HCT116 (cell line): ENCODE measurements around the gene EFCAB7. TPM values are rescaled to one million over a fixed set of nuclear protein-coding genes. Genes with fewer than 3 reads are reported as not detected.

Experiments
- ATAC-seq: fragments of 200-7000 bp; cut with Tn5 transposase; 2 replicates; pipeline ENCODE4 v1.9.1; 2020; ENCODE audit warnings: mild to moderate bottlenecking, moderate library complexity
- BruUV-seq: library from RNA; stranded (reverse); fragments of 400-500 nt; replicated peaks from 2 replicates; lab custom pipeline; 2021; lab: Mats Ljungman, UMichigan
- CTCF ChIA-PET: fragments of 300-600 bp; sonication (Branson Sonifier 250); formaldehyde crosslinking; loops from one replicate; lab custom pipeline; 2021; ENCODE audit warnings: antibody characterized with exemption; lab: Charles Lee
- POLR2A ChIA-PET: fragments of 300-600, 350-600 bp; sonication (Branson Sonifier 250); formaldehyde crosslinking; loops from one replicate; lab custom pipeline; 2021; ENCODE audit warnings: antibody characterized with exemption; lab: Charles Lee
- RAD21 ChIA-PET, 2 experiments: fragments of 300-600 bp; sonication (Branson Sonifier 250); formaldehyde crosslinking; loops; one replicate each; lab custom pipeline; 2023; ENCODE audit warnings: low total read pairs in 2 of 2; ENCODE audit not compliant: uncharacterized antibody in 2 of 2, unreplicated experiment in 2 of 2, low non-redundant PET in 1 of 2; lab: Charles Lee
- DNase-seq: peaks from one replicate; pipeline ENCODE4 v3.0.0-alpha.2; 2010; ENCODE audit warnings: low read depth, low spot score
- H2AFZ ChIP-seq: fragments of 200-600 bp; shearing (Covaris generic), sonication (generic); 2 replicates; pipeline ENCODE4 v1.6.1; 2017; ENCODE audit warnings: low read depth, mixed run types, mixed read lengths, antibody characterized with exemption, low read length; ENCODE audit not compliant: poor library complexity, severe bottlenecking
- H3K27ac ChIP-seq: 2 replicates; pipeline ENCODE4 v1.5.1; 2012; ENCODE audit warnings: low read depth, low read length
- H3K27me3 ChIP-seq: fragments of 200-600 bp; sonication (generic); 2 replicates; pipeline ENCODE4 v1.6.1; 2016; ENCODE audit warnings: mixed run types, low read length, mixed read lengths; ENCODE audit not compliant: insufficient read depth
- H3K36me3 ChIP-seq, 2 experiments: fragments of 200-500 bp in 1 of 2; fragments of 200-600 bp in 1 of 2; sonication (Bioruptor generic) in 1 of 2; sonication (generic) in 1 of 2; 2 replicates each; pipeline versions ENCODE4 v1.5.1 to v1.6.1; 2014 to 2016; ENCODE audit warnings: low read length in 2 of 2, inconsistent platforms in 1 of 2, mixed read lengths in 1 of 2, mixed run types in 1 of 2; ENCODE audit not compliant: insufficient read depth in 2 of 2, control insufficient read depth in 1 of 2
- H3K4me1 ChIP-seq, 2 experiments: fragments of 200-600 bp in 1 of 2; sonication (generic) in 1 of 2; 2 replicates each; pipeline versions ENCODE4 v1.5.1 to v1.6.1; 2012 to 2017; ENCODE audit warnings: low read length in 2 of 2, inconsistent platforms in 1 of 2, mild to moderate bottlenecking in 1 of 2, mixed read lengths in 1 of 2, mixed run types in 1 of 2, moderate library complexity in 1 of 2; ENCODE audit not compliant: insufficient read depth in 2 of 2, control insufficient read depth in 1 of 2
- H3K4me2 ChIP-seq: fragments of 200-600 bp; sonication (generic); 2 replicates; pipeline ENCODE4 v1.6.1; 2017; ENCODE audit warnings: mixed run types, low read length, mixed read lengths
- H3K4me3 ChIP-seq, 2 experiments: fragments of 200-600 bp in 1 of 2; sonication (generic) in 1 of 2; replicated peaks in 1 of 2; 2 replicates each; pipeline ENCODE4 v1.5.1; 2011 to 2016; ENCODE audit warnings: low read length in 2 of 2, control low read depth in 1 of 2, low read depth in 1 of 2, mild to moderate bottlenecking in 1 of 2, mixed read lengths in 1 of 2, mixed run types in 1 of 2
- H3K79me2 ChIP-seq: fragments of 200-600 bp; sonication (generic); 2 replicates; pipeline ENCODE4 v1.6.1; 2017; ENCODE audit warnings: mild to moderate bottlenecking, mixed run types, low read length, moderate library complexity, mixed read lengths; ENCODE audit not compliant: insufficient read depth
- H3K9ac ChIP-seq: fragments of 200-600 bp; sonication (generic); 2 replicates; pipeline ENCODE4 v1.6.1; 2016; ENCODE audit warnings: low read length, mixed read lengths
- H3K9me2 ChIP-seq: fragments of 200-600 bp; sonication (generic), shearing (Covaris generic); 2 replicates; pipeline ENCODE4 v1.6.1; 2017; ENCODE audit warnings: mixed run types, mild to moderate bottlenecking, moderate library complexity; ENCODE audit not compliant: insufficient read depth
- H3K9me3 ChIP-seq, 2 experiments: fragments of 200-500 bp in 1 of 2; fragments of 200-600 bp in 1 of 2; sonication (Bioruptor generic) in 1 of 2; sonication (generic) in 1 of 2; 2 replicates each; pipeline ENCODE4 v1.6.1; 2014 to 2017; ENCODE audit warnings: low read length in 2 of 2, mixed read lengths in 2 of 2, inconsistent platforms in 1 of 2, low read depth in 1 of 2, mild to moderate bottlenecking in 1 of 2, mixed run types in 1 of 2, moderate library complexity in 1 of 2; ENCODE audit not compliant: control insufficient read depth in 1 of 2, insufficient read depth in 1 of 2
- H4K20me1 ChIP-seq: fragments of 200-600 bp; sonication (generic), shearing (Covaris generic); 2 replicates; pipeline ENCODE4 v1.6.1; 2017; ENCODE audit warnings: mixed run types, mild to moderate bottlenecking, moderate library complexity; ENCODE audit not compliant: insufficient read depth
- CBX3 ChIP-seq: IDR thresholded peaks from 2 replicates; pipeline ENCODE4 v1.6.1; 2012; ENCODE audit warnings: low read depth
- CEBPB ChIP-seq: IDR thresholded peaks from 2 replicates; pipeline ENCODE4 v1.6.1; 2012; ENCODE audit warnings: low read depth
- ELF1 ChIP-seq: IDR thresholded peaks from 2 replicates; pipeline ENCODE4 v1.6.1; 2012; ENCODE audit warnings: low read depth, borderline replicate concordance
- EZH2 ChIP-seq: fragments of 200-600 bp; sonication (generic); IDR thresholded peaks from 2 replicates; pipeline ENCODE4 v1.6.1; 2017; ENCODE audit warnings: antibody characterized with exemption, mixed run types
- FOSL1 ChIP-seq: IDR thresholded peaks from 2 replicates; pipeline ENCODE4 v1.6.1; 2012; ENCODE audit warnings: low read depth
- JUND ChIP-seq: IDR thresholded peaks from 2 replicates; pipeline ENCODE4 v1.6.1; 2012
- MAX ChIP-seq: IDR thresholded peaks from 2 replicates; pipeline ENCODE4 v1.6.1; 2012
- POLR2AphosphoS5 ChIP-seq: IDR thresholded peaks from 2 replicates; pipeline ENCODE4 v1.6.1; 2011; ENCODE audit warnings: mild to moderate bottlenecking, low read depth, low read length, moderate library complexity
- RAD21 ChIP-seq: IDR thresholded peaks from 2 replicates; pipeline ENCODE4 v1.6.1; 2012; ENCODE audit warnings: low read depth, mild to moderate bottlenecking
- SRF ChIP-seq: IDR thresholded peaks from 2 replicates; pipeline ENCODE4 v1.6.1; 2012; ENCODE audit warnings: low read depth
- TCF7L2 ChIP-seq: IDR thresholded peaks from 2 replicates; pipeline ENCODE4 v1.7.0; 2011; ENCODE audit warnings: borderline replicate concordance, inconsistent platforms; ENCODE audit not compliant: insufficient read depth, insufficient read length; ENCODE audit errors: extremely low read depth
- YY1 ChIP-seq: IDR thresholded peaks from 2 replicates; pipeline ENCODE4 v1.6.1; 2011; ENCODE audit warnings: low read length, low read depth, moderate library complexity, mild to moderate bottlenecking; ENCODE audit not compliant: insufficient replicate concordance; ENCODE audit errors: extremely low read depth
- ZFX ChIP-seq: fragments of 450-650 bp; IDR thresholded peaks from 2 replicates; pipeline ENCODE4 v1.6.1; 2017
- ZNF274 ChIP-seq: fragments of 200-500 bp; sonication (Bioruptor generic); IDR thresholded peaks from 2 replicates; pipeline ENCODE4 v1.6.1; 2014; ENCODE audit warnings: mild to moderate bottlenecking, low read depth, low read length, inconsistent platforms
- intact Hi-C: fragments of 100-400 bp; cut with micrococcal nuclease; formaldehyde crosslinking; loops from 2 replicates; pipeline ENCODE4 v1.10.0; 2022
- total RNA-seq: library from RNA; stranded (reverse); gene quantifications from one replicate; pipeline ENCODE4 v1.2.1, GENCODE V29; 2021; ENCODE audit not compliant: unreplicated experiment
- TF ChIP-seq, protein P1 (sequence below), 3 experiments: fragments of 200-600 bp in 1 of 3; sonication (generic) in 1 of 3; IDR thresholded peaks in 2 of 3; conservative IDR thresholded peaks in 1 of 3; 2 replicates each; pipeline ENCODE4 v1.5.1; 2012 to 2017; ENCODE audit warnings: low read depth in 2 of 3, low read length in 2 of 3, antibody characterized with exemption in 1 of 3, borderline replicate concordance in 1 of 3, control low read depth in 1 of 3, mild to moderate bottlenecking in 1 of 3, mixed read lengths in 1 of 3, mixed run types in 1 of 3, moderate library complexity in 1 of 3; ENCODE audit not compliant: insufficient read depth in 1 of 3
- TF ChIP-seq, protein P2 (sequence below): IDR thresholded peaks from 2 replicates; pipeline ENCODE4 v1.6.1; 2012; ENCODE audit warnings: low read depth

The EFCAB7 gene
- total RNA-seq, 1 experiment from 2014 or later: 6.0 TPM

- POLR2A ChIA-PET: no interaction called here
- Histone ChIP-seq H3K4me1 (peaks cover 1% of the 10 kb centered on the region in 2 experiments; a peak in 3 of 4 replicates), H3K27me3 (no peaks in the 10 kb centered on the region), H3K27ac (no peak overlapping the region), H3K9me3 (no peaks in the 10 kb centered on the region), H4K20me1 (no peaks in the 10 kb centered on the region), H3K36me3 (peaks cover 0 to 3% of the 10 kb centered on the region in 2 experiments; a peak in 1 of 4 replicates), H3K9me2 (no peaks in the 10 kb centered on the region), H3K4me3 (no peak overlapping the region), H2AFZ (no peak overlapping the region), H3K4me2 (no peak overlapping the region), H3K79me2 (peaks cover 10% of the 10 kb centered on the region), H3K9ac (no peak overlapping the region)
- CTCF ChIA-PET: no interaction called here
- TF ChIP-seq FOSL1 (no peak), TCF7L2 (no peak), RAD21 (no peak), SRF (no peak), YY1 (no peak), POLR2AphosphoS5 (no peak)
- intact Hi-C loops: no loop called here
- RAD21 ChIA-PET: no interaction called here
- BruUV-seq: no TSS peak
- no peak for ATAC-seq
- no peak for DNase-seq
These were observed 76.9 kb downstream of the EFCAB7 start for GRCh38 chr1:63600248-63600647.

- BruUV-seq: no TSS peak
- POLR2A ChIA-PET: no interaction called here
- intact Hi-C loops: no loop called here
- no peak for TF ChIP-seq ELF1
- TF ChIP-seq SRF: no peak
- TF ChIP-seq JUND: no peak
- TF ChIP-seq, protein P1, sequence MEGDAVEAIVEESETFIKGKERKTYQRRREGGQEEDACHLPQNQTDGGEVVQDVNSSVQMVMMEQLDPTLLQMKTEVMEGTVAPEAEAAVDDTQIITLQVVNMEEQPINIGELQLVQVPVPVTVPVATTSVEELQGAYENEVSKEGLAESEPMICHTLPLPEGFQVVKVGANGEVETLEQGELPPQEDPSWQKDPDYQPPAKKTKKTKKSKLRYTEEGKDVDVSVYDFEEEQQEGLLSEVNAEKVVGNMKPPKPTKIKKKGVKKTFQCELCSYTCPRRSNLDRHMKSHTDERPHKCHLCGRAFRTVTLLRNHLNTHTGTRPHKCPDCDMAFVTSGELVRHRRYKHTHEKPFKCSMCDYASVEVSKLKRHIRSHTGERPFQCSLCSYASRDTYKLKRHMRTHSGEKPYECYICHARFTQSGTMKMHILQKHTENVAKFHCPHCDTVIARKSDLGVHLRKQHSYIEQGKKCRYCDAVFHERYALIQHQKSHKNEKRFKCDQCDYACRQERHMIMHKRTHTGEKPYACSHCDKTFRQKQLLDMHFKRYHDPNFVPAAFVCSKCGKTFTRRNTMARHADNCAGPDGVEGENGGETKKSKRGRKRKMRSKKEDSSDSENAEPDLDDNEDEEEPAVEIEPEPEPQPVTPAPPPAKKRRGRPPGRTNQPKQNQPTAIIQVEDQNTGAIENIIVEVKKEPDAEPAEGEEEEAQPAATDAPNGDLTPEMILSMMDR (IDR thresholded peaks at IDR 0.05 in 2 of 3, conservative IDR thresholded peaks at IDR 0.05 in 1 of 3; ENCODE audit: borderline replicate concordance in 1 of 3, insufficient read depth in 1 of 3, low read depth in 2 of 3, low read length in 2 of 3): no peak
- TF ChIP-seq CBX3: no peak
- no peak for TF ChIP-seq FOSL1
- no peak for TF ChIP-seq POLR2AphosphoS5
- no peak for TF ChIP-seq TCF7L2
- TF ChIP-seq EZH2: no peak
- no peak for TF ChIP-seq ZNF274
- TF ChIP-seq CEBPB: no peak
- TF ChIP-seq, protein P2, sequence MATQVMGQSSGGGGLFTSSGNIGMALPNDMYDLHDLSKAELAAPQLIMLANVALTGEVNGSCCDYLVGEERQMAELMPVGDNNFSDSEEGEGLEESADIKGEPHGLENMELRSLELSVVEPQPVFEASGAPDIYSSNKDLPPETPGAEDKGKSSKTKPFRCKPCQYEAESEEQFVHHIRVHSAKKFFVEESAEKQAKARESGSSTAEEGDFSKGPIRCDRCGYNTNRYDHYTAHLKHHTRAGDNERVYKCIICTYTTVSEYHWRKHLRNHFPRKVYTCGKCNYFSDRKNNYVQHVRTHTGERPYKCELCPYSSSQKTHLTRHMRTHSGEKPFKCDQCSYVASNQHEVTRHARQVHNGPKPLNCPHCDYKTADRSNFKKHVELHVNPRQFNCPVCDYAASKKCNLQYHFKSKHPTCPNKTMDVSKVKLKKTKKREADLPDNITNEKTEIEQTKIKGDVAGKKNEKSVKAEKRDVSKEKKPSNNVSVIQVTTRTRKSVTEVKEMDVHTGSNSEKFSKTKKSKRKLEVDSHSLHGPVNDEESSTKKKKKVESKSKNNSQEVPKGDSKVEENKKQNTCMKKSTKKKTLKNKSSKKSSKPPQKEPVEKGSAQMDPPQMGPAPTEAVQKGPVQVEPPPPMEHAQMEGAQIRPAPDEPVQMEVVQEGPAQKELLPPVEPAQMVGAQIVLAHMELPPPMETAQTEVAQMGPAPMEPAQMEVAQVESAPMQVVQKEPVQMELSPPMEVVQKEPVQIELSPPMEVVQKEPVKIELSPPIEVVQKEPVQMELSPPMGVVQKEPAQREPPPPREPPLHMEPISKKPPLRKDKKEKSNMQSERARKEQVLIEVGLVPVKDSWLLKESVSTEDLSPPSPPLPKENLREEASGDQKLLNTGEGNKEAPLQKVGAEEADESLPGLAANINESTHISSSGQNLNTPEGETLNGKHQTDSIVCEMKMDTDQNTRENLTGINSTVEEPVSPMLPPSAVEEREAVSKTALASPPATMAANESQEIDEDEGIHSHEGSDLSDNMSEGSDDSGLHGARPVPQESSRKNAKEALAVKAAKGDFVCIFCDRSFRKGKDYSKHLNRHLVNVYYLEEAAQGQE: no peak
- TF ChIP-seq ZFX: no peak
- no peak for TF ChIP-seq MAX
These were observed 77.7 kb downstream of the EFCAB7 start for GRCh38 chr1:63601061-63601460.

More at GRCh38 chr1:63601061-63601460, 77.7 kb downstream of the EFCAB7 start:
- Histone ChIP-seq H3K9me2 (no peaks in the 10 kb centered on the region), H4K20me1 (no peaks in the 10 kb centered on the region), H3K9ac (no peak overlapping the region), H3K27ac (no peak overlapping the region), H3K4me3 (no peak overlapping the region), H2AFZ (no peak overlapping the region), H3K4me2 (no peak overlapping the region), H3K79me2 (peaks cover 3% of the 10 kb centered on the region; the same call in 1 of the 2 replicates), H3K27me3 (no peaks in the 10 kb centered on the region), H3K9me3 (no peaks in the 10 kb centered on the region), H3K4me1 (no peaks in the 10 kb centered on the region), H3K36me3 (no peaks in the 10 kb centered on the region)
- ChIA-PET CTCF (no interaction called here), RAD21 (no interaction called here)
- DNase-seq (no peak), ATAC-seq (no peak)
